HG03520 (cell line): ENCODE measurements around the gene MED23.
A peak's percentile ranks its signal among the peaks of the same experiment; 100 is the strongest.
"Not testable (repeated sequence)": the region's sequence is repeated elsewhere in the genome, so short reads cannot be mapped to it uniquely, and the experiment has no call there.

ENCODE experiments used
- ATAC-seq: cut with Tn5 transposase; IDR thresholded peaks from one replicate; pipeline ENCODE4 v1.9.1; 2021; ENCODE audit warnings: mild to moderate bottlenecking, moderate library complexity; ENCODE audit not compliant: unreplicated experiment

The MED23 gene

DNA sequence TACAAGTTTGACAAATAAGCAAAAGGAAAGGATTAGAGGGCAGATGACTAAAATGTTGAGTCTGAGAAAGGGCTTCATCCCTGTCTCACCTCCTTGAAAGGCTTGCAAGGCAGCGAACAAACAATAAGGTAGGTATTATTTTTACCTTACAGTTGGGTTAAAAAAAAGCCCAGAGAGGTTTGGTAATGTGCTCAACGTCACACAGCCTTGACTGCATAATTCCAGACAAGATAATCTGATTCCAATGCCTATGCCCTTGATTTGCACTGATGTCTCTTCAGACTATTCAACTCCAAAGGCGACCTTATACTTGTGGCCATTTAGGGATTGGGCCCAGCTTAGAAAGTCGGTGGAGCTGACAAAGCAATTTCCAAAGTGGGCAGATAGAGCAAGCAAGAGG is 53.4 kb downstream of the MED23 start:
- ATAC-seq, result no peak

DNA sequence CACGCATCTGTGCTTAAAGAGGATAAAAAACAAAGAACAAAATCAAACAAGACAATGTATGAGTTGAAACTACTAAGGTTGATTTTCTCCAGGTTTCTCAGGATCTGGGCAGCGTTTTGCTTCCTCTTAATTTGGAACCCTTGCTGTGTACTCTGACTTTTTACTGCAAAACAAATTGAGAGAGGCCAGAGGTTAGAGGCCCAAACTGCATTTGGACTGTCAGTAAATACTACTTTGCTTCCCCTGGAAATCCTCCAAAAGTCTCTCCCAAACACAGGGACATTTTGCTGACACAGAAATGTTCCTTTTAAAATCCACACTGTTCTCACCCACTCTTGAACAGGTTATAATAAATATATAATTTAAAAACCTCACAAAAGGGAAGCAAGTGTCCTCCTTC is 53.9 kb downstream of the MED23 start:
- ATAC-seq, result no peak

DNA sequence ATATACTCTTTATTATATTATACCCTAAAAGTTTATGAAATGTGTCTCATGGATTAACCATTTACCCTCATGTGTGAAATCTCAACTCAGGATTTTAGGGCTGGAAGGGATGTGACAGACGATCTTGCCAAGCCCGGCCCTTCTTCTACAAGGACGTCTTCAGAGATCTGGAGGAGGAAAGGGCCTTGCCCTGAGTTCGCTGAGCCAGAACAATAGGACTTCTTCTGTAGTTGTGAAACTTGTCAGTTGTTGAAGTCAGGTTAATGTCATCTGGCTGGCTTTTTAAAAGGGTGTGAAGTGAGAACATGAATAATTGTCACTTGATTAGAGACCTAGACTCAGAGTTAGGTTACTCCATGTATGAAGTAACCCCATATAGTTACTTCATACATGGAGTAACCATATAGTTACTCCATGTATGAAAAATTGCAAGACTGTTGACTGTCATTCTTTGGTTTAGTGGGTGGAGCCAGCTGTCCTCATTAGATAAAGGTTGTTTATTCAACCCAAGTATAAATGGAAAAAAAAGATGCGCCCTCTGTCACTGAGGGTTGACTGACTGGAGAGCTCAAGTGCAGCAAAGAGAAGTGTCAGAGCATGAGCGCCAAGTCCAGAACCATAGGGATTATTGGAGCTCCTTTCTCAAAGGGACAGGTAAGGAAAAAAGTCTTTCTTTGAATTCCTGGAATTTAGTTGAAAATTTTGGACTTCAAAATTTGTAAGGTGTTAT is 55.2 kb downstream of the MED23 start, which contains the start of gene ARG1:
Gene ARG1 (plus strand): TSS at position 541 of the 730 bp plus-strand sequence. CDS start 57 bp downstream, at position 598.
- ATAC-seq, result no peak

DNA sequence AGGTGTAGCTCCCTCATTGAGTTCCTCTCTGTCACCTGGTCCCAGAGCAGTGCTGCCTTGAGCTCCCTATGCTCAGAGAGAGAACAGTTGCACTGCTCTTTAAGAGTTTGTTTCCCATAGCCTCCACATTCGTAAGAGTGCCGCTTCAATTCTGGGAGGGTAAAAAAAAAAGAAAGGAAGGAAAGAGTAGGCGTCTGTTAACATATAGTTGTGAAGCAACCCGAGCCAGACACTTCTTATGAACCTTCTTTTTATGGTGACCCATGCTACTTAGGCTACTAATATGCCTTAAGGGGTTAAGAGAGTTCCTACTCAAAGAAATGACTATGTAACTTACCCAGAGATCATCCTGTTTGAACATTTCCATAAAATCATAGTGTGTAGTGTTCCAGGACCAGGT is 59.3 kb downstream of the MED23 start:
- ATAC-seq, result no peak

DNA sequence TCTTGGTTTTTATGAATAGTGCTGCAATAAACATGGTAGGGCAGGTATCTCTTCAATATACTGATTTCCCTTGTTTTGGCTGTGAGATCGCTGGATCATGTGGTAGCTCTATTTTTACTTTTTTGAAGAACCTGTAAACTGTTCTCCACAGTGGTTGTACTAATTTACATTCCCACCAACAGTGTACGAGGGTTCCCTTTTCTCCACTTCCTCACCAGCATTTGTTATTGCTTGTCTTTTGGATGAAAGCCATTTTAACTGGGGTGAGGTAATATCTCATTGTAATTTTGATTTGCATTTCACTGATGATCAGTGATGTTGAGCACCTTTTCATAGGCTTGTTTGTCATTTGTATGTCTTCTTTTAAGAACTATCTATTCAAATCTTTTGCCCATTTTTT is 63.0 kb downstream of the MED23 start:
- ATAC-seq, result no peak

DNA sequence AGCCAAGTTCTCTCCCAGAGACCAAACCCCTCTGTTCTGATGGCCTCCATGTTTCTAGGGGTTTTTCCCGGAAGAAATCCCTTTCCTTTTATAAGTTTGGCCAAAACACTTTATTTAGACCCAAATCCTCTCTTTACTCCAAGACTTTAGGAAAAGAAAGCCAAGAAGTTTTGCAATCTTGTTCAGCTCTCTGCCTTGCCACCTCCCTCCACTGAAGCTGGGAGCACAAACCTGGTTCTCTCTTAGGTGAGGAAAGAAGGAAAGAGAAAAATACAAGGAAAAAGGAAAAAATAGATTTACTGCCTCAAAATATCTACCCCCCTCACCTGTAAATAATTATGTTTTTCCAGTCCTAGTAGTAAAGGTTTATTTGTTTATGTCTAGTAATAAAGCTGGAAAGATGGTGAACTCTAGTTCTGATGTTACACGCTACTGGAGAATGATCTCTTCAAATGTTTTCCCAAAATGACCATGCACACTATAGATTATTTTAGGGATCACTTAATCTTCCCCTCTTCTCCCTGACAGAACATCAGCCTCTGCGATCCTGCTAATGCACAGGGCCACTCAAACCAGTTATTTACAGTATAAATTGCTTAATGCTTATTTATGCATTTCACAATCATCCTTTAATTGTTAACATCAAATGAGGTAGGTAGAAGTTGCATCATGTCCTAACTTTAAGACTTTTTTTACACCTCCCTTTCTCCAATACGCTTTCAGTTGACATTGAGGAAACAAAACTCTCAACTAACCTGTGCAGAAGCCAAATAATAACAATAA is 65.9 kb downstream of the MED23 start:
- no peak for ATAC-seq

DNA sequence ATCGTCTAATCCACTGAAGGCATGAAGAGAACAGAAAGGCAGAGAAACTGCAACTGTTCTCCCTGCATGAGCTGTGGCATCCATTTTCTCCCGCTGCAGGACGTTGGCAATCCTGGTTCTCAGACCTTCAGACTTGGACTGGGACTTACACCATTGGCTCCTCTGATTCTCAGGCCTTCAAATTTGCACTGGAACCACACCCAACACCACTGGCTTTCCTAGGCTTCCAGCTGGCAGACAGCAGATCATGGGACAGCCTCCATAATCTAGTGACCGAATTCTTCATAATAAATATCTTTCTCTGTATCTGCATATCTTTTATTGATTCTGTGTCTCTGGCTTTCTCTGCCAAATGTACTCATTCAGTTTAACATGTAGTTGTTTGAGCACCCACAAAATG is 69.1 kb downstream of the MED23 start:
- no peak for ATAC-seq

DNA sequence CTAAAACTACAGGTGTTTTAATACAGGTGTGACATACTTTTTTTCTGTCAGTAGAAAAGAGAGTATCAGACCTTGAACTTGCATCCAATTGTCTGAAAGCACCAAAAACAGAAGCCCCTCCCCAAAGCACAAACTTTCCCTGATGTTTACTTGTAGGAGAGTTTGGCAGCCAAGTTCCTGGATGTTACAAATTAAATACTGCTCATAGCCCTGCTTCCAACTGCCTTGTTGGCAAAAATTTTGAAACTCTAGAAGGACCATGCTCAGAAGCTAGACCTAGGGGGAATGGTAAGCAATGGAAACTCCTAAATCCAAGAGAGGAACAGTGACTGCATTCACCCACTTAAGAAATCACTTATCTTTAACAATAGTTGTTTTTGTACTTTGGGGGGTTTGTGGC is 72.0 kb downstream of the MED23 start:
- no peak for ATAC-seq

DNA sequence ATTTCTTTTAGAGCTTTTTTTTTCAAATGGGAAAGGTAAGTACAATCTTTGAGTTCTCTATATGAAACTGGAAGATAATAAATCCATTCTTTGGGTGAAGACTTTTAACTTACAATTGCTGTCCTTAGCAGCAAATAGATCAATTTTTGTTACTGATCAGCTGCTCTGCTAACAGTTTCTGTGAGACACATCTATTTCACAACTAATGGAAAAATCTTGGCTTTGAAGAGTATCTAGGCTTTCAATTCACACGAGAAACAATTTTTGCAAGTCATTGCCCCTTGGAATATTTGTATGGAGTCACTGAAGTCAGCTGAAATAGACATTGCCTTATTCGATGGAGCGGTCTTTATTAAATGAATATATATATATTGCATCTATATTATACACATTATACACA is 75.5 kb downstream of the MED23 start:
- ATAC-seq, result no peak

DNA sequence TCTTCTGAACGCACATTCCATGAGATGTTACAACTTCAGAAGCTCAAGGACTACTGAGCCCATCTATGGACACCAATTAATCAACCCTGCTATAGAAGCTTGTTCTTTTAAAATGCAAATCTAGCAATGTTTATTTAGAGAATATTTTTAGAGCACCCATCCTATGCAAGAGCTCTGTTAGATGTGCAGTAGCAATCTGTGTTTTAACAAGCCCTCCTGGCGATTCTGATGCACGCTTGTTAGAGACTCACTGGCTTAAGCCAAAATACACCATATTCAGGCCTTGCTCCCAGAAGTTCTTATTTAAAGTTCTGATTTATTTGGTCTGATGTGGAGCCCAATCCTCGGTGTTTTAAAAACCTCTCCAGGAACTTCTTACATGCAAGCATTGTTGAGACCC is 76.1 kb downstream of the MED23 start:
- ATAC-seq, result no peak

DNA sequence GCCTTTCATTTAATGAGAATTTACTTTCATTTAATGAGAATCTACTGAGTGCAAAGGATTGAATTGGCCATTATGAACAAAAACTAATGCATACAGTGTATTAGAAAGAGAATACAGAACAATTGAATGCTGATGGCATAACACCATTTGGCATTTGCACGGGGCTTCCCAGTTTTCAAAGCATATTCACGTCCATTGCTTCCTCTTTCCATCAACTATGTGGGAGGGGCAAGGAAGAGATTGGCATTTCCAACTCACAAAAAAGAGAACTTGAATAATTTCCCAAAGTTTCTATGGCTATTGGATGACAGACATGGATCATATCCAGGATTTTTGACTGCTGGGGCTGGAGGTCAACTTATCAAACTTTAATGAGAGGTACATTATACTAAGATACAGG is 78.2 kb downstream of the MED23 start:
- ATAC-seq, result no peak

DNA sequence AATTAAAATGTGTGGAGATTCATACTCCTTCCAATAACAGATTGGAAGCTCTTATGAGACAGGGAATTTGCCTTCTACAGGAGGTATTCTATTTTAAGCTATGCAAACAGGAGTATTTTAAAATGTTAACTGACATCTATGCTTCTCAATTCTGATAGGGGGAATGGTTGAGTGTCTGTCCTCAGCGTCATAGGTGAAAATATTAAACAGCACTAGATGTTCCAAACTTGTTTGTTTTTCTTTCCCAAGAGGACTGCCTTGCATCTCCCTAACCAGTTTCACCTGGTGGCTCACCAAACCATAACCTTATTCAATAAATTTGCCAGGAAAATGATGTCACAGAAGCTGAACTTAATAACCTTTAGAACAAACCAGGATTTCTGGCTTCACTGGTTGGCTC is 79.6 kb downstream of the MED23 start:
- no peak for ATAC-seq

DNA sequence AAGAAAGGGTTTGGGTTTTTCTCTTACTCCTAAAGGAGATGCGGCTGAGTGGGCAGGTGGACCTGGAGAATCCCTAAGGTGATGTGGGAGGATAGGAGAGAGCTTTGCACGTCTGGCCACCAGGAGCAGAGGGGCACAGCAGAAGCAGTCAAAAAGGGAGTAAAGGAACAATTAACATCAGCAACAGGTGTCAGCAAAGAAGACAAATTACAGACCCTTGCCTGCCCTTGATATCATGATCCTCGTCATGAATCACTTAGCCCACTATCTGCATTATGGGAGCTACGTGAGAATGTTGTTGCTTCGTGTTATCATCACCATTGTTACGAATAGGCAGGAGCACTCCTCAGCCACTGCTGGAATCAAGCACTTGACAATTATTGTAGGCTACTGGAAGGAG is 80.6 kb downstream of the MED23 start:
- no peak for ATAC-seq

DNA sequence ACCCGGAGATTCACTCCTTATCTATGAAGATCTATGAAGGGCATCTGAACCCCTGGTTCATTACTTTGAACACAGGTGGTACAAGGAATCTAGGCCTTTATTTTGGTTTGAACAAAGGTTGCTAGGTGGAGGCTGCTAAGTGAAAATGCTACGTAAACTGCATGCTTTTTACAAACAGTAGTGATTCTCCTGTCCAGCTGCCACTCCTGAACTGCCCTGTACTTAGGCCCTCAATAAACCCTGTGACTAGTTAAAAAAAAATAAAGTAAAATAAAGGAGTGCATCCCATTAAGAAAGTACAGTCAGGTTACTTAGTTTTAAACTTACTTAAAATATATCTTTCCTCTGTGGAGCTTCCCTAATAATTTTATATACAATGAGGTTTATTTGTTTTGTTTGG is 82.7 kb downstream of the MED23 start:
- ATAC-seq, result no peak

DNA sequence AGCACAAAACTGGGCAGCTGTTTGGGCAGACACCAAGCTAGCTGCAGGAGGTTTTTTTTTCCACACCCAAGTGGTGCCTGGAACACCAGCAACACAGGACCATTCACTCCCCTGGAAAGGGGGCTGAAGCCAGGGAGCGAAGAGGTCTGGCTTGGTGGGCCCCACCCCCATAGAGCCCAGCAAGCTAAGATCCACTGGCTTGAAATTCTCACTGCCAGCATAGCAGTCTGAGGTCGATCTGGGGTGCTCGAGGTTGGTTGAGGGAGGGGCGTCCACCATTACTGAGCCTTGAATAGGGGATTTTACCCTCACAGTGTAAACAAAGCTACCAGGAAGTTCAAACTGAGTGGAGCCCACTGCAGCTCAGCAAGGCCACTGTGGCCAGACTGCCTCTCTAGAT is 89.4 kb downstream of the MED23 start:
- ATAC-seq, result not testable (repeated sequence)

DNA sequence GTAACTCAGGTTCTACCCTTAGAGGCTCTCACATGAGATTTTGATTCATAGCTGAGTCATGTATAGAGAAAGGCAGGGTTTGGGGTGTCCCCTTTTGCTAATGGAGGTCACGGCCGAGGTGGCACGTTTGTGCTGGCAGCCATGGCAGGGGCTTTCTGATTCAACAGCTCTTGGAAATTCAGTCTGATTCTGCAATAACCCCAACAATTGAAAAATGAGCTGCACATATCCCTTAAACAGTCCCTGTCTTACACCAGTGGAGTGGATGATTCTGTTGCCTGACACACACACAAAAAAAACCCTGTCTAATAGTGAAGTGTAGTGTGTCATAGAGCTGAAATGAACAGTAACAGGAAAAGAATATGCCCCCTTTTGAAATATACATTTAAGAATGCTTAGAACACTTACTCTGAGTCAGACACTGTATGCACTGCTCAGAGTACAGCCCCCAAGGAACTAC is 95.4 kb downstream of the MED23 start:
- ATAC-seq, result peak; percentile 80

DNA sequence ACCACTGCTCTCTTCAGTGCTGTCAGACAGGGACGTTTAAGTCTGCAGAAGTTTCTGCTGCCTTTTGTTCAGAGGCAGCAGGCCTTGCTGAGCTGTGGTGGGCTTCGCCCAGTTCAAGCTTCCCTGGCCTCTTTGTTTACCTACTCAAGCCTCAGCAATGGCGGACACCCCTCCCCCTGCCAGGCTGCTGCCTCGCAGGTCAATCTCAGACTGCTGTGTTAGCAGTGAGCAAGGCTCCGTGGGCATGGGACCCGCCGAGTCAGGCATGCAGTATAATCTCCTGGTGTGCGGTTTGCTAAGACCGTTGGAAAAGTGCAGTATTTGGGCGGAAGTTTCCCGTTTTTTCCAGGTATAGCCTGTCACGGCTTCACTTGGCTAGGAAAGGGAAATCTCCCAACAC is 96.4 kb downstream of the MED23 start:
- not testable (repeated sequence) for ATAC-seq

DNA sequence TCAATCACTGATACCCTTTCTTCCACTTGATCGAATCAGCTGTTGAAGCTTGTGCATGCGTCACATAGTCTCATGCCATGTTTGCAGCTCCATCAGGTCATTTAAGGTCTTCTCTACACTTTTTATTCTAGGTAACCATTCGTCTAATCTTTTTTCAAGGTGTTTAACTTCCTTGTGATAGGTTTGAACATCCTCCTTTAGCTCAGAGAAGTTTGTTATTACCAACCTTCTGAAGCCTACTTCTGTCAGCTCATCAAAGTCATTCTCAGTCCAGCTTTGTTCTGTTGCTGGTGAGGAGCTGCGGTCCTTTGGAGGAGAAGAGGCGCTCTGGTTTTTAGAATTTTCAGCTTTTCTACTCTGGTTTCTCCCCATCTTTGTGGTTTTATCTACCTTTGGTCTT is 97.1 kb downstream of the MED23 start:
- not testable (repeated sequence) for ATAC-seq

DNA sequence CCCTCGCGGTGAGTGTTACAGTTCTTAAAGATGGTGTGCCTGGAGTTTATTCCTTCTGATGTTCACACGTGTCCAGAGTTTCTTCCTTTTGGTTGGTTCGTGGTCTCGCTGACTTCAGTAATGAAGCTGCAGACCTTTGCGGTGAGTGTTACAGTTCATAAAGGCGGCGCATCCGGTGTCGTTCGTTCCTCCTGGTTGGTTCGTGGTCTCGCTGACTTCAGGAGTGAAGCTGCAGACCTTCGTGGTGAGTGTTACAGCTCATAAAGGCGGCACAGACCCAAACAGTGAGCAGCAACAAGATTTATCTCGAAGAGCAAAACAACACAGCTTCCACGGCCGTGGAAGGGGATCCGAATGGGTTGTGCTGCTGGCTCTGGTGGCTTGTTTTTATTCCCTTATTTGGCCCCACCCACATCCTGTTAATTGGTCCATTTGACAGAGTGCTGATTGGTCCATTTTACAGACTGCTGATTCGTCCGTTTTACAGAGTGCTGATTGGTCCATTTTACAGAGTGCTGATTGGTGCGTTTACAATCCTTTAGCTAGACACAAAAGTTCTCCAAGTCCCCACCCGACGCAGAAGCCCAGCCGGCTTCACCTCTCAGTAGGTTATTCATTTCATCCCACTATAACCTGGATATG is 103.2 kb downstream of the MED23 start:
- no peak for ATAC-seq

DNA sequence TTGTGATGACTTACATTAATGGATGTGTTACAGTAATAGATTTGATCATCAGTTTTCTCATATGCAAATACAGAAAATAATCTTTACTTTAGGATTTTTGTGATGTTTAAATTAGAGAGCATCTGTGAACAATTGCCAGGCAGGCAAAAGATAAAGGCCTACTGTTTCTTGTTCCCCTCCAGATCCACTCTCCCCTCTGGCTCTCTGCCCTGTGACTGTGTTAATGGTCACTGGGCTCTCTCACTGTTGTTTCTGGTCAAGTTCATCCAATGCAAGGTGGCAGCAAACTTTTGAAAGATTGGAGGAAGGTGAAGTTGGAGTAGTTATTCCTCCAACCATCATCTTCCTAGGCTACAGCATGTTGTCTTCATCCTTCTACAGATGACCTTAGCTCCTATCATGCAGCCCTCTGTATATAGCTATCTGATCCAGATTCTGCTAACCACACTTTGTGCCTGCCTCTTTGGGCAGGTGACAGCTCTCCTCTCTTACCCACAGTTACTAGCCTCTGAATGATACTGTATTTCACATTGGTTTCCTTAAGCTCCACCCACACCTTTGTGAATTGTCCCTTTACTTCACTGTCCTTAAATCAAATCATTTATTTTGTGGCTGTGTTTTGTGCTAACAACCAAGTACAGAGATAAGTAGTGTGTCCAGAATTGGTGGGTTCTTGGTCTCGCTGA is 103.9 kb downstream of the MED23 start:
- no peak for ATAC-seq
